Skin of body (tissue), 2 donors: ENCODE results near the gene TUBA8. TPM values are rescaled to one million over a fixed set of nuclear protein-coding genes. Genes with fewer than 3 reads are reported as not detected.
"Not testable (repeated sequence)": the region's sequence is repeated elsewhere in the genome, so short reads cannot be mapped to it uniquely, and the experiment has no call there.

ENCODE experiments used
- DNase-seq: peaks from one replicate; lab custom pipeline; 2025; lab: John Stamatoyannopoulos, UW
- total RNA-seq: library from RNA; depleted of rRNA; stranded (reverse); fragments of >200 nt; gene quantifications from one replicate; pipeline ENCODE4 v1.2.3, GENCODE V29; 2014

Gene TUBA8
- total RNA-seq, 1 donor from 2014 or later, result 2.5 TPM

DNA sequence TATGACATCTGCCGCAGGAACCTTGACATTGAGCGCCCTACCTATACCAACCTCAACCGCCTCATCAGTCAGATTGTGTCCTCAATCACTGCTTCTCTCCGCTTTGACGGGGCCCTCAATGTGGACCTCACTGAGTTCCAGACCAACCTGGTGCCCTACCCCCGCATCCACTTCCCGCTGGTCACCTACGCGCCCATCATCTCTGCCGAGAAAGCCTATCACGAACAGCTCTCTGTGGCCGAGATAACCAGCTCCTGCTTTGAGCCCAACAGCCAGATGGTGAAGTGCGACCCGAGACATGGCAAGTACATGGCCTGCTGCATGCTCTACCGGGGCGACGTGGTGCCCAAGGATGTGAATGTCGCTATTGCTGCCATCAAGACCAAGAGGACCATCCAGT lies 16.0 kb downstream of the TUBA8 start:
- DNase-seq, result no peak

GRCh38 chr22:18130018-18130417 lies 19.4 kb downstream of the TUBA8 start:
- no peak for DNase-seq

DNA sequence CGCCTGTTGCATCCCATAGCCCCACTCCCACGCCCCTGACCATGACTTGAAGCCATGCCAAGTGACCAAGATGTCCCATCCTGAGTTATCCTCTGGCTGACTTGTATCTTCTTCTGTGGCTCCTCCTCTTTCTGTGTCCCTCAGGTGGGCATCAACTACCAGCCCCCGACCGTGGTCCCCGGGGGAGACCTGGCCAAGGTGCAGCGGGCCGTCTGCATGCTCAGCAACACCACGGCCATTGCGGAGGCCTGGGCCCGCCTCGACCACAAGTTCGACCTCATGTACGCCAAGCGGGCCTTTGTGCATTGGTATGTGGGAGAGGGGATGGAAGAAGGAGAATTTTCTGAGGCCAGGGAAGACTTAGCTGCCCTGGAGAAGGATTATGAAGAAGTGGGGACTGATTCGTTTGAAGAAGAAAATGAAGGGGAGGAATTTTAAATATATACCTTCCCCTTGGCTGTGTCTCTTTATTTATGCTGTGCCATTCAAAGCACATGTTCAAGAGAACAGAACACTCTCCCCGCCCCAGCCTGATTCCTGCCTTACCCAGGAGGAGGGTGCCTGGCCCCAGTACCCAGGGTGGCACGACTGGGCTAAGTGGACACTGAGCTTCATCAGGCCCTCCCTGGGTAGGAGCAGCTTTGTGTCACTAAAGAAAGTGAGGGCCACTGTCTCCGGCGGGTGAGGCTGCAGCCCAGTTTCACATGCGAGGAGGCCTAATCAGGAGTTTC lies 20.3 kb downstream of the TUBA8 start:
- no peak for DNase-seq

DNA sequence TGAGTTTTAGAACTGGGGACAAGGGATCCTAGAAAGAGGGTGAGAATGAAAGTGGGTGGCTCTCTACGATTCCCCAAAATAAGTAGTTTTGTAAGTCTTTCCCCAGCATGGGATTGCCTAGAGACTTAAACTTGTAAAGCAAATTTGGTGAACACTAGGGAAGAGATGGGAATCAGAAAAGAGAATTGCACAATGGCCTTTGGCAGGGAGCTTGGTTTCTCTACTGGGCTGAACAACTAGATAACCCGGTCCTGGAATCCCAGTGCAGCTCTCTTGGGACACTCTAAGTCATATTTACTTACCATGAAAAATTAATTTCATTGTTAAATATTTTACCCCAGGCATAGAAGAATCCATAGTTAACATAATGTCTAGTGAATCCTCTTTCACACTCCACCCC lies 22.8 kb downstream of the TUBA8 start:
- no peak for DNase-seq

GRCh38 chr22:18136563-18137320 lies 26.1 kb downstream of the TUBA8 start:
- DNase-seq, result no peak

DNA sequence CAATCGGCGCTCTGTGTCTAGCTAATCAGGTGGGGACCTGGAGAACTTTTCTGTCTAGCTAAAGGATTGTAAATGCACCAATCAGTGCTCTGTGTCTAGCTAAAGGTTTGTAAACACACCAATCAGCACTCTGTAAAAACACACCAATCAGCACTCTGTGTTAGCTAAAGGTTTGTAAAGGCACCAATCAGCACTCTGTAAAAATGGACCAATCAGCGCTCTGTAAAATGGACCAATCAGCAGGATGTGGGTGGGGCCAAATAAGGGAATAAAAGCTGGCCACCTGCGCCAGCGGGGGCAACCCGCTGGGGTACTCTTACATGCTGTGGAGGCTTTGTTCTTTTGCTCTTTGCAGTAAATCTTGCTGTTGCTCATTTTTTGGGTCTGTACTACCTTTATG lies 30.4 kb downstream of the TUBA8 start:
- not testable (repeated sequence) for DNase-seq

GRCh38 chr22:18144105-18144504 lies 33.5 kb downstream of the TUBA8 start:
- DNase-seq, result no peak

- no peak for DNase-seq
Observed at GRCh38 chr22:18145676-18146388, 35.2 kb downstream of the TUBA8 start.

GRCh38 chr22:18146389-18146753 lies 35.8 kb downstream of the TUBA8 start:
- no peak for DNase-seq

DNA sequence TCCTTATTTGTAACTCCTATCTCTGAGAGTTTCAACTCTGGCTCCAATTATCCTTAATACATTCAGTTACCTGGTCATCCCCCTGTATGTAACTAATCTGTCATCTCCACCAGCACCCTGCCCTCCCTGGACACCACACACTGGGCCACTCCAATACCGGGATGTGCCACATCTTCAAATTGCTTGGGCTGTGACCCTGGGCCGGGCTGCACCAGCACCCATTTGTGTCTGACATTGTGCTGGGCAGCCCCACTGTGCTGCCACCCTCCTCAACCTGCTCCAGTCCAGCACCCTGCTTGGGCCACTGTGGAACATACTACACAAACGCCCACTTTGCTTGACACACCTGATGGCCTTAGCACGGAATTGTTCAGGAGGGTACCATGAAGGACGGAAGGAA lies 37.2 kb downstream of the TUBA8 start:
- no peak for DNase-seq

GRCh38 chr22:18148293-18148965 lies 37.8 kb downstream of the TUBA8 start:
- DNase-seq, result no peak

DNA sequence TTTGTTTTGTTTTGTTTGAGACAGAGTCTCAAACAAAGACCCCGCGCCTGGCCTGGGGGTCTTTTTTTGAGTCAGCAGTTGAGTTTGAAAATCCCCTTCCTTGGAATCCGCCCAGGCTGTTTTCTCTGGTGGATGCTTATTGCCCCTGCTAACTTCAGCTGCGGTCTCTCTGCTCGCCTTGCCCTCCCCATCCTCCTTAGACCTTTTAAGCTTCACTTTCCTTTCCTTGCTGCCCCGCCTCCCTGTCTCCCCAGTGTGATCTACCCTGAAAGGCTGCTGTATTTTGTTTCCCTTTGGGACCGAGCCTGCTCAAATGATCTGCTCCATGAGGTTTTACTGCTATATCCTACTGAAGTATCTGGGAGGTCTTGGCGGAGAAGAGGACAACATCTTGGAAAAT lies 41.9 kb downstream of the TUBA8 start:
- DNase-seq, result no peak

DNA sequence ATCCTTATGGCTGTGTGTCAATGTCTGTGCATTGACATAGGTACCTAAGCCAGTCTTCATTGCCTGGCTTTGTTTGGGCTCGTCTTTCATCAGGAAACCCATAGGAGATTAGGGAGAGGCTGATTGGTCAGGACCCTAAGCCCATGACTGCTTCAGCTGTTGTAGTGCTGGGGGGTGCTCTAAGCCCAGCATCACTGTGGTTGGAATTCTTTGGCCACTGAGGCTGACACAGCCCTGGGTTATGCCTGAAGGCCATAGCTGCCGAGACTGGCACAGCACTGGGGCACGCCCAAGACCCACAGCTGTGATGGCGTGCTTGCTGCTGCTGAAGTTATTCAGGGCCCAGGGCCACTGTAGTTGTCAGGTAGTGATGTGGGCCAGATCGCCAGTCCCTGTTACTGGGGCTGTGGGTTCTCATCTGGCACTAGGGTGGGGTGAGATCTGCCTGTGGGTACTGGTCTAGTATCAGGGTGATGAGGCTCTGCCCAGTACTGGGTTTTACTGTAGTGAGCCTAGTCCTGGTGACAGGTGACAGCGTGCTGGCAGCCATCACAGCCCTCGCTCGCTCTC lies 44.3 kb downstream of the TUBA8 start:
- DNase-seq, result no peak

GRCh38 chr22:18155546-18155945 lies 44.9 kb downstream of the TUBA8 start:
- not testable (repeated sequence) for DNase-seq

GRCh38 chr22:18156878-18157713 lies 46.5 kb downstream of the TUBA8 start:
- DNase-seq, result peak; percentile 27

- DNase-seq, result no peak
Observed at GRCh38 chr22:18157714-18158028, 47.1 kb downstream of the TUBA8 start.

DNA sequence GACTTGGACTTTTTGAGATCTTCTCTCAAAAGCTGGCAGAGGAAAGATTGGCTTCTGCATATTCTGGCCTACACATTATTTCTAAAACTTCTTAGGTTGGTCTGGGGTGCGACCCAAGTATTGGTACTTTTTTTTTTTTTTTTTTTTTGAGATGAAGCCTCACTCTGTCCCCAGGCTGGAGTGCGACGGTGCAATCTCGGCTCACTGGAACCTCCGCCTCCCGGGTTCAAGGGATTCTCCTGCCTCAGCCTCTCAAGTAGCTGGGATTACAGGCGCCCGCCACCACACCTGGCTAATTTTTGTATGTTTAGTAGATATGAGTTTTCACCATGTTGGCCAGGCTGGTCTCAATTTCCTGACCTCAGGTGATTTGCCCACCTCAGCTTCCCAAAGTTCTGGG lies 50.0 kb downstream of the TUBA8 start:
- not testable (repeated sequence) for DNase-seq

DNA sequence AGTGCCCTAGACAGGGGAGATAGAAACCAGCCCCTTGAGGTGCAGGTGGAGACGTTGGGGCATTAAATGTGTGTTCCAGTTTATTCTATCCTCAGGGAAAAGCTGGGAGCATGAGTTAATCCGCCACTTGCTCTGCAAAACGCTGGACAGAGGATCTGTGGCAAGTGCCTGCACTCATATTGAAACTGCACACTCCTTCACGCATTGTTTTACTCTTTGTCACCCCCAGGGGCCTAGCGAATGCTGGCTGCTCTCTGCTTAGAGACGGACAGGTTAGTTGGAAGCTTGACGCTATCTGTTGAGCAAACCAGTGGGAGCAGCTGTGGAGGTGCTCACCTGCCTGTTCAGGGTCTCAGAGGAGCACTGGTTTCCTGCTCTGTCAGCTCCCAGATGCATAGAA lies 53.2 kb downstream of the TUBA8 start:
- DNase-seq, result not testable (repeated sequence)

DNA sequence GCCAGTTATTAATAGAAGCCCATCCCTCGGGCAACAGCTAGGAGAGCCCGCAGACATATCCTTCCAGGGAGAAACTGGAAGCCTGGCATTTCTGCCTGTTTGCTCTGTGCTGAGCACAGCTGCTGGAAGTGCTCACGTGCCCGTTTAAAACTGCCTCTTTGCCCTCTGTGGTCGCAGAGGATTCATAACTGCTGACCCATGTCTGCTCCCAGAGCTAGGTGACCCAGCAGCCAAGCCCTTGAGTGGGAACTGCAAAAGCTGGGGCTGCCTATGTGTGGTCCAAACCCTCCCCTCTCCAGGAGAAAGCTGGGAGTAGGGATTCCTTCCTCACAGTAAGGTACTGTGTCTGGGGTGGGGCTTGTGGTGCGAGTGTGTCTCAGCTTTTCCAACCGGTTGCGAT lies 54.0 kb downstream of the TUBA8 start:
- not testable (repeated sequence) for DNase-seq

- not testable (repeated sequence) for DNase-seq
Observed at GRCh38 chr22:18165356-18165755, 54.7 kb downstream of the TUBA8 start.

DNA sequence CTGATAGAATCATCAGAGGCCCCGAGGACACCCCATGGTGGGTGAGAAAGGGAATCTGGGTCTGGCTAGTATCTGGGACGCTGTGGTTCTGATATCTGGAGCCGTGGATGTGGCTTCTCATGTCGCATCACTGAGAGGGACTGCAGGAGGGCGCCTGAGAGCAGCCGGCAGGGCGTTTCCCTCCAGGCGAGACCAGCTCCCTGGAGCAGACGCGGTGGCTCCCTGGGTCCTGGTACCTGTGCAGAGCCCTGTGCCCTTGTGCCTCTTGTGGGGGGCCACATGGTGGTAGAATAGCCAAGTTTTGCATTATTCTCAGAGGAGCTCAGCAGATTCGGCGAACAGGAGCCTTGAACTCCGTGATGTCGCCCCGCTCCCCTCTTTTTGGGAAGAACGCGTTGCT lies 59.7 kb downstream of the TUBA8 start:
- DNase-seq, result not testable (repeated sequence)
